Measurements from ENCODE around the gene WDFY4.

The WDFY4 gene

GRCh38 chr10:48792687-48793096 lies 108.0 kb downstream of the WDFY4 start:
- no peak for DNase-seq (ENCODE audit: low read depth)

- DNase-seq (ENCODE audit: low read depth) = no peak
These were observed 109.4 kb downstream of the WDFY4 start for GRCh38 chr10:48794074-48794473.

- DNase-seq (ENCODE audit: low read depth) = no peak
These were observed 112.1 kb downstream of the WDFY4 start for GRCh38 chr10:48796713-48797245.

GRCh38 chr10:48797830-48798229 lies 113.2 kb downstream of the WDFY4 start:
- DNase-seq (ENCODE audit: low read depth) = no peak

- DNase-seq (ENCODE audit: low read depth) = no peak
These were observed 114.0 kb downstream of the WDFY4 start for GRCh38 chr10:48798481-48799254.

- no peak for DNase-seq (ENCODE audit: low read depth)
These were observed 114.8 kb downstream of the WDFY4 start for GRCh38 chr10:48799341-48800006.

GRCh38 chr10:48800007-48800675 lies 115.5 kb downstream of the WDFY4 start:
- no peak for DNase-seq (ENCODE audit: low read depth)

GRCh38 chr10:48801001-48801421 lies 116.3 kb downstream of the WDFY4 start:
- no peak for DNase-seq (ENCODE audit: low read depth)

- no peak for DNase-seq (ENCODE audit: low read depth)
These were observed 118.0 kb downstream of the WDFY4 start for GRCh38 chr10:48802611-48803071.

GRCh38 chr10:48803801-48804584 lies 119.3 kb downstream of the WDFY4 start:
- no peak for DNase-seq (ENCODE audit: low read depth)

GRCh38 chr10:48804740-48805182 lies 120.1 kb downstream of the WDFY4 start:
- no peak for DNase-seq (ENCODE audit: low read depth)

GRCh38 chr10:48805411-48805810 lies 120.7 kb downstream of the WDFY4 start:
- DNase-seq (ENCODE audit: low read depth) = no peak

GRCh38 chr10:48805848-48806247 lies 121.2 kb downstream of the WDFY4 start:
- DNase-seq (ENCODE audit: low read depth) = no peak

GRCh38 chr10:48806342-48806741 lies 121.7 kb downstream of the WDFY4 start:
- DNase-seq (ENCODE audit: low read depth) = no peak

- no peak for DNase-seq (ENCODE audit: low read depth)
These were observed 123.3 kb downstream of the WDFY4 start for GRCh38 chr10:48807791-48808470.

- DNase-seq (ENCODE audit: low read depth) = no peak
These were observed 124.6 kb downstream of the WDFY4 start for GRCh38 chr10:48809261-48809660.

- no peak for DNase-seq (ENCODE audit: low read depth)
These were observed 126.8 kb downstream of the WDFY4 start for GRCh38 chr10:48811461-48811860.

- no peak for DNase-seq (ENCODE audit: low read depth)
These were observed 127.2 kb downstream of the WDFY4 start for GRCh38 chr10:48811917-48812316.

GRCh38 chr10:48813291-48813690 lies 128.6 kb downstream of the WDFY4 start:
- no peak for DNase-seq (ENCODE audit: low read depth)

- no peak for DNase-seq (ENCODE audit: low read depth)
These were observed 129.2 kb downstream of the WDFY4 start for GRCh38 chr10:48813825-48814224.

- DNase-seq (ENCODE audit: low read depth) = no peak
These were observed 130.3 kb downstream of the WDFY4 start for GRCh38 chr10:48814933-48815332.
